ENCODE data around the gene RNF167. TPM values are rescaled to one million over a fixed set of nuclear protein-coding genes. Genes with fewer than 3 reads are reported as not detected.

Gene RNF167
- total RNA-seq: 85.8 TPM
- long read RNA-seq, transcript RNF167-211 (9 exons, 1,757 nt): minor isoform, 18 of 80 reads
- long read RNA-seq, transcript RNF167-201 (10 exons, 1,915 nt): major isoform, 40 of 80 reads
- long read RNA-seq, partial matches to known transcripts: 3 of 80 reads
- long read RNA-seq, other reads (novel, unspliced or antisense): 19 of 80 reads

DNA sequence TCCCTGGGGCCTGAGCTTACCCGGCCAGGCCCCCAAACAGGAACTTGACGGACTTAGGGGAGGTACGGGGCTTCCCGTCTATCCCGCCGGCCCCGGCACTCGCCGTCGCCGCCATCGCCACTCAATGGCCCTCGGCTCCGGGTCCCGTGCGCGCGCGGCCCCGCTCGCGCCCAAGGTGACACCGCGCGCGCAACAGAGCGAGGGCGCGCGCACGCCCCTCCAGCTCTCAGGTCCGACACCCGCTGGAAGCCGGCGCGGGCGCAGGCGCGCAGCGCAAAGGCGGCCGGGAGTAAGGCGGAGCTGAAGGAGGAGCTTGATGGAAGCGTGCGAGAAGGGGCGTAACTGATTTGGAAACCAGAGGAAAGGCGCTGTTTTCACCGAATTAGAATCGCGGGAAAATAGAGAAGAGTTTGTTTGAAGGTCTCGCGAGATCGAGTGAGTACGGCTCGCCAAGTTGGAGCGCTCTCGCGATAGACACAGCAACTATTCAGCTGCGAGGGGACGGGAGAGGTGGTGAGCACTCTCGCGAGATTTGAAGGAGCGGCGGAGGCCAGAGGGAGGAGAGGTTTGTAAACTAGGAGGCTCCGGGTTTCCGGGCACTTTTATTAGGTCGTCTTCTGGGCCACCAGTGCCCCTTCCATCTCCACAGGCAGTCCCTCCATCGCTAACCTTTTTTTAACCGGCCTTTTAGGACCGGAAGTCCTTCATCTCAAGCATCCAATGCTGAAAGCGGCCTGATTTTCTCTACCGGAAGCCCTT is at the start of gene RNF167, which contains the start of gene SLC25A11:
Gene RNF167, plus strand, starts transcription at position 473 of the 759 bp plus-strand sequence. CDS start 642 bp downstream, outside the sequence.
Gene SLC25A11, minus strand, starts transcription at position 251 of the 759 bp plus-strand sequence. Its CDS starts 136 bp downstream, at position 115.
- intact Hi-C loops (cut with DNase I): no loop called here
- DNase-seq (peak; percentile 95), ATAC-seq (ENCODE audit: poor library complexity) (peak; percentile 95)

DNA sequence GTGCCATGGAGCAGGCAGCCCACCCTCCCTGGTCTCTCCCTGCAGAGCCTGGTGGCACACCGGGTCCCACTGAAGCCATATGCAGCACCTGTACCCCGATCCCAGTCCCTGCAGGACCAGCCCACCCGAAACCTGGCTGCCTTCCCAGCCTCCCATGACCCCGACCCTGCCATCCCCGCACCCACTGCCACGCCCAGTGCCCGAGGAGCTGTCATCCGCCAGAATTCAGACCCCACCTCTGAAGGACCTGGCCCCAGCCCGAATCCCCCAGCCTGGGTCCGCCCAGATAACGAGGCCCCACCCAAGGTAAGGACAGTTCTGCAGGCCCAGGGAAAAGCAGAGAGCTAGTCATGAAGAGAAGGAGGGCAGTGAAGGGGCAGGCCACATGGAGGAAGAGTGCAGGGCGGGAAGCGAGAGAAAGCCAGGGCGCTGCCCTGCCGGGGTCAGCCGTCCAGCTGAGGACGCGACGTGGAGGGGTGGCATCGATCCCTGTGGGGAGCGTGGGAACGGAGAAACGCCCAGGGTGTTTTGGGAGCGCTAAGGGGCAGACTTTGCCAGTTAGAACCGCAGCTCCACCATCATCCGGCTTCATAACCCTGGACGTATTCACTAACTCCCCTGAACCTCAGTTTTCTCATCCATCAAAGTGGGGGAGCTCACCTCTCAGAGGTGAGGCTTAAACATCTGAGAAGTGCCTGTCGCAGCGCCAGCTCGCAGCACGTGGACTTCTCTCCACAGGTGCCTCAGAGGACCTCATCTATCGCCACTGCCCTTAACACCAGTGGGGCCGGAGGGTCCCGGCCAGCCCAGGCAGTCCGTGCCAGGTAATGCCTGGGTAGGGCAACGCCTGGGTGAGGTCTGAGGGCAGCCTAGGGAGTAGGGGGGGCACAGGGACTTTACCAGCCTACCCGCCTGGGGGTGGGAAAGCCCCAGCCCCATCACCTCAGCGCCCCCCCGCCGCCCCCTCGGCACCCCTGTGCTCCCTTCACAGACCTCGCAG is 48.4 kb upstream of the RNF167 start:
- intact Hi-C loops (cut with DNase I): no loop called here
- DNase-seq: peak; percentile 6
- ATAC-seq (ENCODE audit: poor library complexity): no peak

DNA sequence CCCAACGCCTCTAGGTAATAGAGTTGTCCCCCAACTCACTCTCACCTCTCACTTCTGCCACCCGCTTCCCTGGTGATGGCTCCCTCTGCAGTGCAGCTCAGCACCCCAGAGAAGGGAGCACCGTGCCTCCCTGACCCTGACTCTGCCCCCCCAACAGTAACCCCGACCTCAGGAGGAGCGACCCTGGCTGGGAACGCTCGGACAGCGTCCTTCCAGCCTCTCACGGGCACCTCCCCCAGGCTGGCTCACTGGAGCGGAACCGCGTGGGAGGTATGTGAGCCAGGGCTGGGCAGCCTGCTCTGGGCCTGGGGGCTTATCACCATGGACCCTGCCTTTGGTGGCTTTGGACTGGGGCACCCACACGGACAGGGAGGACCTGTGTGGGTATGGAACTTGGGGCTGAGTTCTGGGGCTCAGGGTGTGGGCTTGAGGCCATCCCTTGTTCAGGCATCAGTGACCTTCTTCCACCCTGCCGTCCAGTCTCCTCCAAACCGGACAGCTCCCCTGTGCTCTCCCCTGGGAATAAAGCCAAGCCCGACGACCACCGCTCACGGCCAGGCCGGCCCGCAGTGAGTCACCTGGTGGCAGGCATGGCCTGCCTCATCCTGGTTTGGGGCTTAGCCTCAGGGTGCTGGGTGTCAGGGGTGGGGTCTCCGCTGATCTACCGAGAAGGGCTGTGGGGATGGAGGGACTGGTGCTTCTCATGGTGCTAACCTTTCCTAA is 47.4 kb upstream of the RNF167 start:
- no peak for ATAC-seq (ENCODE audit: poor library complexity)
- DNase-seq: peak; percentile 20
- intact Hi-C loops (cut with DNase I): no loop called here

DNA sequence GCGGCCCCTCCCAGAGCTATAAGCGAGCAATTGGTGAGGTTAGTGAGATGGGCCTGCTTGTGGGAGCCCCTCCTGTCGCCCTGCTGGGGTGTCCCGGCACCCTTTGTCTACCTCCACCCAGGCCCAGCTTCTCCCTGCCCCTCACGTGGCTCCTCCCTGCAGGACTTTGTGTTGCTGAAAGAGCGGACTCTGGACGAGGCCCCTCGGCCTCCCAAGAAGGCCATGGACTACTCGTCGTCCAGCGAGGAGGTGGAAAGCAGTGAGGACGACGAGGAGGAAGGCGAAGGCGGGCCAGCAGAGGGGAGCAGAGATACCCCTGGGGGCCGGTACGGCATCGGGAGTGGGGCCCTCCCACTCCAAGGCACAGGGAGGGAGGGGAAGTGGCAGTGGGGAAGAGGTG is 46.8 kb upstream of the RNF167 start:
- peak; percentile 24 for DNase-seq
- intact Hi-C loops (cut with DNase I): no loop called here
- no peak for ATAC-seq (ENCODE audit: poor library complexity)

GRCh38 chr17:4893721-4894560 is 46.1 kb upstream of the RNF167 start:
- peak; percentile 29 for DNase-seq
- ATAC-seq (ENCODE audit: poor library complexity): no peak
- intact Hi-C loops (cut with DNase I): no loop called here

GRCh38 chr17:4895121-4895520 is 44.9 kb upstream of the RNF167 start:
- intact Hi-C loops (cut with DNase I): no loop called here
- ATAC-seq (ENCODE audit: poor library complexity) (no peak), DNase-seq (peak; percentile 36)

- ATAC-seq (ENCODE audit: poor library complexity) (no peak), DNase-seq (peak; percentile 43)
- intact Hi-C loops (cut with DNase I): no loop called here
Measured at GRCh38 chr17:4895657-4896331, 44.3 kb upstream of the RNF167 start.

DNA sequence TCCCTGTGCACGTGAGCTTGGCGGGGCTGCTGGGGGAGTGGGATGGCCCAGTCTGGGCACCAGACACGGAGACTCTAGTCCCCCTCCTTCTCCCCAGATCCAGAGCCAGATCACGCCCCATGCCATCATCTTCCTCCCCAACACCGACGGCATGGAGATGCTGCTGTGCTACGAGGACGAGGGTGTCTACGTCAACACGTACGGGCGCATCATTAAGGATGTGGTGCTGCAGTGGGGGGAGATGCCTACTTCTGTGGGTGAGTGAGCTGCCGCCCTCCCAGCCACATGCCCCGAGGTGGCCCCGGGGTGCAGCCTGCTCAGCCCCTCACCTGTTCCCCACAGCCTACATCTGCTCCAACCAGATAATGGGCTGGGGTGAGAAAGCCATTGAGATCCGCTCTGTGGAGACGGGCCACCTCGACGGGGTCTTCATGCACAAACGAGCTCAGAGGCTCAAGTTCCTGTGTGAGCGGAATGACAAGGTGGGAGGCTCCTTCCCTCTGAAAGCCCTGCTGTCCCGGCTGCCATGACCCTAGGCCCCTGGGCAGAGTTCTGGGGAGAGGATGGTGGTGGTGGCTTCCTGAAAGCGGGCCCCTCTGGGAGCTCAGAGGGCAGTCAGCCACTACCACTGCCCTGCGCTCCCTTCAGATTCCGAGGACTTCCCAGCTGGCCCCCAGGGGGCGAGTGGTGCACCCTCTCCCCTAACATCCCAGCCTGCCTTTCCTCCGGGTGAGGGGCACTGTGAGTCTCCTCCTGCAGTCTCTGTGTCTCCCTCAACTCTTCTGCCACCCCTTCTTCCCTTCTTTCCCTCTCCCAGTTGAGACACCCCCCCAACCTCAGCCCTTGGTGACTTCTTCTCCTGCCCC is 43.5 kb upstream of the RNF167 start:
- ATAC-seq (ENCODE audit: poor library complexity) (no peak), DNase-seq (no peak)
- intact Hi-C loops (cut with DNase I): no loop called here

DNA sequence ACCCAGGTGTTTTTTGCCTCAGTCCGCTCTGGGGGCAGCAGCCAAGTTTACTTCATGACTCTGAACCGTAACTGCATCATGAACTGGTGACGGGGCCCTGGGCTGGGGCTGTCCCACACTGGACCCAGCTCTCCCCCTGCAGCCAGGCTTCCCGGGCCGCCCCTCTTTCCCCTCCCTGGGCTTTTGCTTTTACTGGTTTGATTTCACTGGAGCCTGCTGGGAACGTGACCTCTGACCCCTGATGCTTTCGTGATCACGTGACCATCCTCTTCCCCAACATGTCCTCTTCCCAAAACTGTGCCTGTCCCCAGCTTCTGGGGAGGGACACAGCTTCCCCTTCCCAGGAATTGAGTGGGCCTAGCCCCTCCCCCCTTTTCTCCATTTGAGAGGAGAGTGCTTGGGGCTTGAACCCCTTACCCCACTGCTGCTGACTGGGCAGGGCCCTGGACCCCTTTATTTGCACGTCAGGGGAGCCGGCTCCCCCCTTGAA is 42.8 kb upstream of the RNF167 start:
- intact Hi-C loops (cut with DNase I): no loop called here
- no peak for ATAC-seq (ENCODE audit: poor library complexity)

DNA sequence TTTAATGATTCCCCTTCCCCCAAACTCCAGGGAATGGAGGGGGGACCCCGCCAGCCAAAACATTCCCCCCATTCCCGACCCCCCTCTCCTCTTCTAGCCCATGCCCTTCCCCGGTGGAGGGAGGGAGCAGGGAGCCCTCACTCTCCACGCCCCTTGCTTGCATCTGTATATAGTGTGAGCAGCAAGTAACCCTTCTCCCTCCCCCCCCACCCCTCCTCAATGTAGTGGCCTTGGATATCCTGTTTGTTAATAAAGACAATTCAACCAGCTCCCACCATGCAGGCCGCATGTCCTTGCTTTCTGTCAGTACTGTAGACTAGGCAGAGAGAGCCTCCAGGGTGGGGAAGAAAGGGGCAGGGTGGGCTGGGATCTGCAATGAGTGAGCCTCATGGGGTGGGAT is 42.3 kb upstream of the RNF167 start:
- intact Hi-C loops (cut with DNase I): no loop called here
- ATAC-seq (ENCODE audit: poor library complexity) (no peak), DNase-seq (no peak)

More for the DNA sequence above, 42.8 kb upstream of the RNF167 start:
- no peak for DNase-seq

DNA sequence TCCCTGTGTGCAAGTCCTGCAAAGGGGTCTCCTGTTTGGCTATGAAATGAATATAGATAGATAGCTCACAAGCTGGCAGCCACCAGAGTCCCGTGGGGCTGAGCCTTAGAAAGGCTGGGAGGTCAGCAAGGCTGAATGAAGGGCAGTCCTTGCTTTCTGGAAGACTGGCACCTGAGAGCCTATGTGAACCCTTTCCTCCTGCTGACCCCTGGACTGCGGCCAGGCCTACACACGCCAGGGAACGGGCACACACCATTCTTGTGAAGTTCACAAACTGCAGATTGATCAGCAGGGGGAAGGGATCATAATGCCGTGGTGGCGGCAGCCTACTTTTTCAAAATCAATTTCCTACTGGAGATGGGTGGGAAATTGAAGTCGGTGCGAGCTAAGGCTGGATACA is 41.7 kb upstream of the RNF167 start:
- ATAC-seq (ENCODE audit: poor library complexity) (no peak), DNase-seq (no peak)
- intact Hi-C loops (cut with DNase I): no loop called here

- ATAC-seq (ENCODE audit: poor library complexity) (no peak), DNase-seq (no peak)
Measured at GRCh38 chr17:4898927-4899326, 41.1 kb upstream of the RNF167 start.

DNA sequence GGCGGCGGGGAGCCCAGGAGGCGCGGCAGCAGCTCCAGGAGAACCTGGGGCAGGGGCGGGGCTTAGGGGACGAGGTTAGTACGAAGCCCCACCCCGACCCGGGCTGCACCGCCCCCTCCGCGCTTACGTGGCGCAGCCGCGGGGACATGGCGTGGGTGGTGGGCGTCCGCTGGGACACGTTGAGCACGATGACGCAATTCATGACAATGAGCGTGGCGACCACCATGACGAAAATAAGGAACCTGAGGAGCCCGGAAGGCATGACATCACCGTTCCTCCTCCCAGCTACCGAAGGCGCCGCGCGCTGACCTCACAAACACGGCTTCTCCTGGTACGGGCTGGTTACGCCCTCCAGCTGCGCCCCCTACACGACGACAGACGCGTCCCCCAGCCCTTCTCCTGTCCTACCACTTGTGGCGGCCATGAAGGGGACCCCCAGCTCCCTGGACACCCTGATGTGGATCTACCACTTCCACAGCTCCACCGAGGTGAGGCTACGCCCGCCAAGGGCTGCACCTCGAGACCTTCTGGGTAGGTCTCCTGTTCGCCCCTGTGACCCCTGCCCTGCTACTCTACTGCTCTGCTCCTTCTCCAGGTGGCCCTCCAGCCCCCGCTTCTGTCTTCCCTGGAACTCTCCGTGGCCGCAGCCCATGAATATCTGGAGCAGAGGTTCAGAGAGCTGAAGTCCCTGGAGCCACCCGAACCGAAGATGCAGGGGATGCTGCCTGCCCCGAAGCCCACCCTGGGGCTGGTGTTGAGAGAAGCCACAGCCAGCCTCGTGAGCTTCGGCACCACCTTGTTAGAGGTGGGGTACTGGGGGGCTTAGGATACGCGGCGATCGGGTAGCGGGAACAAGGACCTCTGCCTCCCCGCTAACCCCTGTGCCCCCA is 40.5 kb upstream of the RNF167 start, which contains the start of gene C17orf107:
Gene C17orf107, plus strand, starts transcription at position 196 of the 890 bp plus-strand sequence. Its CDS starts 227 bp downstream, at position 423.
- intact Hi-C loops (cut with DNase I): no loop called here
- DNase-seq (peak; percentile 88), ATAC-seq (ENCODE audit: poor library complexity) (peak; percentile 66)

More at GRCh38 chr17:4898927-4899326, 41.1 kb upstream of the RNF167 start:
- intact Hi-C loops (cut with DNase I): no loop called here

DNA sequence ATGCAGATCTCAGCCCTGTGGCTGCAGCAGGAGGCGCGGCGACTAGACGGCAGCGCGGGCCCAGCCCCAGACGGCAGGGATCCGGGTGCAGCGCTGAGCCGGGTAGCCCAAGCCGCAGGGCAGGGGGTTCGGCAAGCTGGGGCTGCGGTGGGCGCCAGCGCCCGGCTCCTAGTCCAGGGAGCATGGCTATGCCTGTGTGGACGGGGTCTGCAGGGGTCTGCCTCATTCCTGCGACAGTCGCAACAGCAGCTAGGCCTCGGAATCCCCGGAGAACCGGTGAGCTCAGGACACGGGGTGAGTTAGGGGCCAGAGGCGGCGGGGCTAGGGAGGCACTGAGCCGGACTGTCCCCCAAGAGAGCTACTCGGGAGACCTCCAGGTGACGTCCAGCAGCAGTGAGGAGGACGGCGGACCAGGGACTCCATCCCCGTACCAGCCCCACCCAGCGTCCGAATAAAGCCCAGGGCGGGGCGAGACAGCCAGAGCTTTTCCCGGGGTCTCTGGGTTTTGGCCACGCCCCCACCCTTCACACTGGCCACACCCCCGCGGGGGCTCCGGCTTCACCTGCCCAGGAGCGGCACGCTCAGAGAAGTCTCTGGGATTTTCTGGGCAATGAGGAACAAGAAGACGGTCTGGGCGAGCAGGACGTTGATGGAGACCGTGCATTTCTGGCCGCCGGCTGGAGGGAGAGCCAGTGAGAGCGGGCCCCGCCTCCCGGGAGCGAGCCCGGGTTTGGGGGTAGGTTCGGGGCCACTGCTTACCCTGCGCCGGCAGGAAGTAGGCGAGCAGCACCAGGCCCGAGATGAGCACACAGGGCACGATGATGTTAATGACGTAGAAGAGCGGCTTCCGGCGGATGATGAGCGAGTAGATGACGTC is 39.6 kb upstream of the RNF167 start:
- intact Hi-C loops (cut with DNase I): no loop called here
- ATAC-seq (ENCODE audit: poor library complexity) (no peak), DNase-seq (peak; percentile 58)

Measured in Right ventricle myocardium superior (tissue), 1 donor.